ENCODE data around the gene GXYLT1.
A peak's percentile ranks its signal among the peaks of the same experiment; 100 is the strongest.
"Not testable (repeated sequence)": the region's sequence is repeated elsewhere in the genome, so short reads cannot be mapped to it uniquely, and the experiment has no call there.

The GXYLT1 gene, protein sequence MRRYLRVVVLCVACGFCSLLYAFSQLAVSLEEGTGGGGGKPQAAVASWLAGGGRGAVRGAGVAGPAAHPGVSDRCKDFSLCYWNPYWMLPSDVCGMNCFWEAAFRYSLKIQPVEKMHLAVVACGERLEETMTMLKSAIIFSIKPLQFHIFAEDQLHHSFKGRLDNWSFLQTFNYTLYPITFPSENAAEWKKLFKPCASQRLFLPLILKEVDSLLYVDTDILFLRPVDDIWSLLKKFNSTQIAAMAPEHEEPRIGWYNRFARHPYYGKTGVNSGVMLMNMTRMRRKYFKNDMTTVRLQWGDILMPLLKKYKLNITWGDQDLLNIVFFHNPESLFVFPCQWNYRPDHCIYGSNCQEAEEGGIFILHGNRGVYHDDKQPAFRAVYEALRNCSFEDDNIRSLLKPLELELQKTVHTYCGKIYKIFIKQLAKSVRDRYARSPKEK

DNA sequence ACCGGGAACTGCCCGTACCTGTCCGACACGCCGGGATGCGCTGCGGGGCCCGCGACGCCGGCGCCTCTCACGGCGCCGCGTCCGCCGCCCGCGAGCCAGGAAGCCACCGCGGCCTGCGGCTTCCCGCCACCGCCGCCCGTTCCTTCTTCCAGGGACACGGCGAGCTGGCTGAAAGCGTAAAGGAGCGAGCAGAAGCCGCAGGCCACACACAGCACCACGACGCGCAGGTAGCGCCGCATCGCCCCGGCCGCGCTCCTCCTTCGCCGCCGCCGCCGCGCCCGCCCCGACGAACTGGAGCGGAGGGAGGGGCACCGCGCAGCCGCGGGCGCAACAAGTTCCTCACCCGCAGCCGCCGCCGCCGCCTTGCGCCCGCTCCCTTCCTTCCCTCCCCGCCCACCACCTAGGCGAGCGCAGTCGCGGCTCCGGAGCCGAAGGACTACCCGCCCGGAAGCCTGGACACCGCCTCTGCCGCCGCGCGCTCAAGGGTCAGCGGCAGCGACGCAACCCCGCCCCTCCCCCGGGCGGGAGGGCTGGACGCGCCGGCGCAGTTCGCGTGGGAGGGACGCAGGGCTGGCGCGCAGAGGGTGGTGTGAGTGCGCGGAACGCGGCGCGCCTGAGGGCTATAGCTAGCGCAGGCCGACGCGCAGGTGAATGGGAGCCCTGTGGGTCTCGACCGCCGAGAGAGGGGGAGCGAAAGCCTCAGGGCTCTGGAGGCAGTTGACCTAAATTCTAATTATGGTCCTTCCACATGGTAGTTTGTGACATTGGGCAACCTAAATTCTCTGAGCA is at the start of gene GXYLT1:
Gene GXYLT1, minus strand, starts transcription at position 467 of the 789 bp plus-strand sequence. Its CDS starts 228 bp downstream, at position 239.
- DNase-seq: peak; percentile 54

DNA sequence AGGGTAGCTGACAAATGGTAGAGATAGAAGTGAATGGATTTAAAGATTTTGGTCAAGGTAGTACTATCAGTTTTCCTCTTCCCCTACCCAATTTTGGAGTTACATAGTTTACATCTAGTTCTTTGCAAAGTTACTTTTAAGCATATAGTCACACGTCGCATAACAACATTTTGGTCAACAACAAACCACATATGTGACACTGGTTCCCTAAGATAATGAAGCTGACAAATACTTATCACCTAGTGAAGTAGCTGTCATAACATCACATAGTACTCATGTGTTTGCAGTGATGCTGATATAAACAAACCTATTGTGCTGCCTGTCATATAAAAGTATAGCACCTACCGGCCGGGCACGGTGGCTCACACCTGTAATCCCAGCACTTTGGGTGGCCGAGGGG is 48.0 kb upstream of the GXYLT1 start:
- no peak for DNase-seq

DNA sequence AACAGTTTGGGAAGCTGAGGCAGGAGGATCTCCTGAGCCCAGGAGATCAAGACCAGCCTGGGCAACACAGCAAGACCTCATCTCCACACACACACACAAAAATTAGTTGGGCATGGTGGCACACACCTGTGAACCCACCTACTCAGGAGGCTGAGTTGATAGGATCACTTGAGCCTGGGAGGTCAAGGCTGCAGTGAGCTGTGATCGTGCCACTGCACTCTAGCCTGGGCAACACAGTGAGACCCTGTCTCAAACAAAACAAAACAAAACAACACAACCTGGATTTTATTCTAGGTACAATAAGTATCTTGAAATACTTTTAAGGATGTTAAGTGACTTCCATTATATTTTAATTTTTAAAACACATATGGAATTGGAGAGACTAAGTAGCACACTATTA is 47.6 kb upstream of the GXYLT1 start:
- DNase-seq: no peak

DNA sequence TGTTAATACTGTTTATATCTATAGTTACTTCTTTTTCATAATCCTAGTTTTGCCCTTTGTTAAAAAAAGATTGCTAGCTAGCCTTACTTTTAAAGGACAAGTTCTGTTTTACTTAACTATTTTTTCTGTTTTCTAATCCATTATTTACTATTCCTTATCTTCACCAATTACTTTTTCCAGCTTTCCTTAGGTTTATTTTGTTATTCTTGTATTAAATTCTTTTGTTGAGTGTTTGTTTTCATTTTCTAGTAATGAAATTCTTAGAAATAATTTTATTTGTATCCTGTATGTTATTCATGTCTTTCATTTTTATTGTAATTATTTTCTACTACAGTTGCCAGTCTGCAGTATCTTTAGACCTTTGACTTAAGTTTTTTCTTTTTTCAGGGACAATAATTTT is 45.7 kb upstream of the GXYLT1 start:
- no peak for DNase-seq

DNA sequence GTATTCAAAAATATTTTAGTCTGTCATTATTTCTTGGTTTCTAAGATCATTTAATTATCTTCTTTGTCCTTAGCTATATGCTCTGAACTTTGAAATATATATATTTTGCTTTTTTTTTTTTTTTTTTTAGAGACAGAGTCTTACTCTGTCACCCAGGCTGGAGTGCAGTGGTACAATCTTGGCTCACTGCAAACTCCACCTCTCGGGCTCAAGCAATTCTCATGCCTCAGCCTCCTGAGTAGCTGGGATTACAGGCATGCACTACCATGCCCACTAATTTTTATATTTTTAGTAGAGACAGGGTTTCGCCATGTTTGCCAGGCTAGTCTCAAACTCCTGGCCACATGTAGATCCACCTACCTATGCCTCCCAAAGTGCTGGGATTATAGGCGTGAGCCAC is 43.6 kb upstream of the GXYLT1 start:
- DNase-seq: not testable (repeated sequence)

DNA sequence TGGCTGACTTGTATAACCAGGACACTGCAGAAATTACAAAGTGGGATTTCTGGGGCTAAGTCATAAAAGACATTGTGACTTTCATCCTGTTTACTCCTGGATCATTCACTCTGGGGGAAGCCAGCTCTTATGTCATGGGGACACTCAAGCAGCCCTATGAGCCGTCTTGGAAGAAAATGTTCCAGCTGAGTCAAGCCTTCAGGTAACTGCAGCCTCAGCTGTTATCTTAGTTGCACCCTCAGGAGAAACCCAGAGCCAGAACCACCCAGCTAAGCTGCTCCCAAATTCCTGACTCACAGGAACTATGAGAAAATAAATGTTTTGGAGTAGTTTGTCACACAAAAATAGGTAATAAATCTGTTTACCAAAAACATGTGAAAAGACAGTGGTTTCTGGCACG is 43.1 kb upstream of the GXYLT1 start:
- no peak for DNase-seq

DNA sequence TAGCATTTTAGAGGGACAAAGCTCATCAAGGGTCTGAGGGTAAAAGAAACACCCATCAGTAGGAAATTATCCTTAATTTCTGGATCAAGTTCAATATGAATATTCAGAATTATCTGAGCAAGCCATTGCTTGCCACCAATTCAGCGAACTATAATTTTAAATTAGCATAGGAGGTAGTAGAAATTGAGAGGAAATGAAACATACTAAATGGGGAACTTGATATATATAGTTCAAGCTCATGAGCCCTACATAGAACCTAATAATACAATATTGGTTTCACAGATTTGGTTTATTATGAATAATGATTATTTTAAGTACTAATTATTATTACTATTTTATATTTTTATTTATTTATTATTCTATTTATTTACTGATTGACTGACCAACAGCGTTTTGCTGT is 42.1 kb upstream of the GXYLT1 start:
- no peak for DNase-seq

DNA sequence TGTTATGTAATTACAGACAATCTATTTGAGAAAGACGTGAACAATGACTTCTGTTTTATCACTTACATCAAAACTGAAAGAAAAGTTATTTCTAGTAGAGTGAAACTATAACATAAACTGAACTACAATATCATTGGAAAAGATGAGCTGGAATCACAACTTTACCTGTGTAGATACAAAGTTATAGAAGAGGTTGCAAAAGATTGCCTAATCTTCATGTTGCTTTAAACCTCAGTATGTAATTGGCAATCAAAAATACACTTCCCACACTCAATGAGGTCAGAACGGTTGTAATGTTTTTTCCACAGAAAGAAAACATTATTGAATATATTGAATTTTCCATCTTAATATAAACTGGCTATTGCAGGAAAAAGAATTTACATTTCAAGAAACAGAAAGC is 37.7 kb upstream of the GXYLT1 start:
- no peak for DNase-seq

DNA sequence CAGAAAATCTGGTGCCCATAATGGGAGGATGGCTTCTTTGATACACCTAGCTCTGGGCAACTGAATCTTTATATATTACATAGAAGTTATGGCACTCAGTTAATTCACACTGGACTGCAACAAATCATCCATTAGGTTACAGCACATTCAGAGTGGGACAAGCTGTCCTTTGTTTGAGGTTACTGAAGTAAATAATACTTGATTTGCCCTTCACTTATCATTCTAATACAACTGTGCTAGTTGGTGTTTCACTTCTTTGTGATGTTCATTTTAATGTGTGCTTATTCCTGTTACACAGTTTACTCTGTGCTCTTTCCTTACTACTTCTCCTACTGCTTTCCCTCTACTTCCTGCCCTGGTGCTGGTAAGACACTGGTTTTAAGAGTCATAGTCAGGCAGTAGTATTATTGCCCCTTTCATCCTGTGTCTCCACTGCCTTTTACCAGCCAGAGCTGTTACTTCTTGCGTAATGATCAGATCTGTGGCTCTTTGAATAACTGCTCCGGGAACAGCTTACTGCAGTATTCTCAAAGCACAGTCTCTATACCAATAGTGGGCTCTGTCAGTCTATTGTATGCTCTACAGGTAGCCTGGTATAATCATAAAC is 36.4 kb upstream of the GXYLT1 start:
- no peak for DNase-seq

DNA sequence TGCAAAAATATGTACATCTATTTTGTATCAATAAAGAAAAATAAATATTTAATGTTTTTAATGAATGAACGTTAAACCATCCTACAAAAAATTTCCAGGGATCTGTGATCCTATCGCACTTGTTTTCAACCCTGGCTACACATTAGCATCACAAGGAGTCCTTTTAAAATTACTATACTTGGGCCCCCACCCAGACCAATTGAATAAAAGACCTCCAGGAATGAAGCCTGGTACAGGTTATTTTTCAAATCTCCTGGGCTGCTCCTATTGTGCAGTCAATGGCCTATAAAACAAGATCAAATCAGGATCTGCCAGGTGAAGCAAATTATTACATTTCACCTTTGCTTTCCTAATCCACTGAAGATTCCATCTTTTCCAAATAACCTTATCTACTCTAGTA is 33.4 kb upstream of the GXYLT1 start:
- no peak for DNase-seq

DNA sequence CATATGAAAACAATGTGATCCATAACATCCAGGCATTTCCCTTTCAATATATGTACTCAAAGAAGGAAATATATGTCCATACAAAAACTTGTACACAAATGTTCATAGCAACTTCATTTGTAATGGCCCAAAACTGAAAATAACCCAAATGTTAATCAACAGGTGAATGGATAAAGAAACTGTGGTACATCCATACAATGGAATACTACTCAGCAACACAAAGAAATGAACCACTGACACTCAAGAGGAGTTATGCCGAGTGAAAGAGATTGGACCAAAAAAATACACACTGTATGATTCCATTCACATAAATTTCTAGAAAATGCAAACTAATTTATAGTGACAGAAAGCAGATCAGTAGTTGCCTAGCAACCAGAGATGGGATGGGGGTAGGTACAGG is 30.3 kb upstream of the GXYLT1 start:
- no peak for DNase-seq

DNA sequence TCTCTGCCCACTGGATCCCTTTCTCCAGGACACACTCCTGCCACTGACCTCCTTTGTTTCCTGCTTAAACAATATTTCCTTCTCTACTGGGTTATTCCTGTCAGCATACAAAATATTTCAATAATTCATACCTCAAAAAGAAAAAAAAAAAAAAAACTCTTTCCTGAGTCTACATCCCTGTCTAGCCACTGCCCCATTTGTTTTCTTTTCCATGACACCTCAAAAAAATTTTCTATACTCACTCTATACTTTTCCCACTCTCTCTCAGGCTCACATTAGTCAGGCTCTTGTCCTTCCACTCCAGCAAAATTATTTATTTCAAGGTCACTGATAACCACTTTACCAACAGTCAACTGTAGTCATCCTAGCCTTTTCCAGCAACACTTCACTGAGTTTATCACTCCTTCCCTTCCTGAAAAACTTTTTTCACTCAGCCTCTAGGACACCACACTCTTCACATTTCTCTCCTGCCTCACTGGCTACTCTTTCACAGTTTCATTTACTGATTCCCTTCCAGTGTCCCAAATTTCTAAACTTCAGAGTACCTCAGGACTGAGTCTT is 29.4 kb upstream of the GXYLT1 start:
- no peak for DNase-seq

DNA sequence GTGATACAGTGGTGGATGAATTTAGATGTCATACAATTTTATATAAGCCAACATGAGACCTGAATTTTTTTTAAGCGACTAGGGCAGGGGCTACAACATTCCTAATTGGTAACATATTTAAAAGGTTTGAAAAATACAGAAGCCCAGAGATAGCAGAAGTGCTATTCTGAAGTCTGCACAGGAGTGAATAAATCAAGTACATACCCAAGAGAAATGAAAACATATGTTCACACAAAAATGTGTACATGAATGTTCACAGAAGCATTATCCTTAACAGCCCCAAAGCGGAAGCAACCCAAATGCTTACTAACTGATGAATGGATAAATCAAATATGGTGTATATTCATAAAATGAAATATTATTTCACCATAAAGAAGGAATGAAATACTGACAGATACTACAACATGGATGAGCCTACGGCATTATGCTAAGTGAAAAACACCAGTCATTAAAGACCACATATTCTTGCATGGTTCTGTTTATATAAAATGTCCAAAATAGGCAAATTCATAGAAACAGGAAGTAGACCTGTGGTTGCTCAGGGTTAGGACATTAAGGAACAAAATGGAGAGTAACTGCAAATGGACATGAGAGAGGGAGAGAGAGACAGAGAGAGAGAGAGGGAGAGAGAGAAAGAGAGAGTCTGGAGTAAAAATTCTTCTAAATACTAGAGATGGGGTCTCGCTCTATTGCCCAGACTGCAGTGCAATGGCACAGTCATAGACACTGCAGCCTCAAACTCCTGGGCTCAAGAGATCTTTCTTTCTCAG is 28.0 kb upstream of the GXYLT1 start:
- DNase-seq: no peak

DNA sequence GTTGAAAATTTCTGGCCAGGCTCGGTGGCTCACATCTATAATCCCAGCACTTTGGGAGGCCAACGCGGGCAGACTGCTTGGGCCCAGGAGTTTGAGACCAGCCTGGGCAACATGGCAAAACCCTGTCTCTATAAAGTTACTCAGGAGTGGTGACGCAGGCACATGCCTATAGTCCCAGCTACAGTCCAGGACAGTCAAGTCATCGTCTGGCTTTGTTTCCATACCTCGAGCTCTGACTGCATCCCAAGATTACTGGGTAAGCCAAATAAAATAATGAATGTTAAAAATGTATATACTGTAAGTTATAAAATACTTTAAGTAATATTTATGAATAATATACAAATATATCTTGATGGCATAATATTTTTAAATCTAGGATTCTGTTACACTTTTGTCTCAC is 23.0 kb upstream of the GXYLT1 start:
- DNase-seq: no peak

DNA sequence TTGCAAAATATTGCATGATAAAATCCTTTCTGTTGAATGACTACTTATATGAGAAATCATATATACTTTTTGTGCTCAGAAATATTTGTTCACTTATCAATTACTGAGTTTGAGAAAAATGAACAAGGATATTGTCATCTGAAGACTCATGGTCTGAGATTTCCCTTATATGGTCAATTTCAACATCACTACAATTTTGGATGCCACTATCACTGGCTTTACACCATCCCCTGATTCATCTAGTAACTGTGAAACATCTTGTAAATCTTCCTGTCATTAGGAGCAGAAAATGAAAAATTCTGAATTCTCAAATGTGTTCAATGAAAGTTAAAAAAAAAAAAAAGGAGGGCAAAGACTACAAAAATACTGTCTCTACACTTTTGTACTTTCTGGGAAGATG is 21.8 kb upstream of the GXYLT1 start:
- DNase-seq: no peak

DNA sequence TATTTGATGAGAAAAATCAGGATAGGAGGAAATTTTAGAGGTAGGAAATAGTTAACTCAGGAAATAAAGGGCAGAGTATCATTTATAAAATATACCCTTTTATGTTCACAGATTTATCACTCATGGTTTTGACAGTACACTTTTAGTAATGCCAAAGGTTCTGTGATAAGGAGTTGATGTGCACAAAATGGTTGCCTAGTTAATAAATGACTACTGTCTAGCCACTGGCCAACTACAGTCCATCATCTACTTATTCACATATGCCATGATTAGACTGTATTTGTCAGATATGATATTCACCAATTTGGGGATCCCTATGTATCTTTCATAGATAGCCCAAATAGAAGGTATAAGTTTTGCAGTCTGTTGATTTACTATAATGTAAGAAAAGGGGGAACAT is 19.2 kb upstream of the GXYLT1 start:
- DNase-seq: no peak

DNA sequence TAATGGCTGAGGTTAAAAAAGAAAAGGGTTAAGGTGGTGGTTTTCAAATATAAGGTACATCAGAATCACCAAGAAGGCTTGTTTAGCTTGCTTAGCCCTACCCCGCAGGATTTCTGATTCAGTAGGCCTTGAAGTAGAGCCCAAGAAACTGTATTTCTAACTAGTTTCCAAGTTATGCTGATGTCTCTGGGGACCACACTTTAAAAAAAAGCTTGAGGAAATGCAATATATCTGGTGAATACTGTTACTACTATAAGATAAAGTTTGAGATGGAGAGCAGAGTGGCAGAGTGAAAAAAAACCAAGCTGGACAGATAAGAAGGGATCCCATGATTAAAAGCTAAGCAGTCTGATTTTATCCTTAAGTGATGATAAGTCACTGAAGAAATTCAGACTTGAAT is 18.3 kb upstream of the GXYLT1 start:
- DNase-seq: no peak

DNA sequence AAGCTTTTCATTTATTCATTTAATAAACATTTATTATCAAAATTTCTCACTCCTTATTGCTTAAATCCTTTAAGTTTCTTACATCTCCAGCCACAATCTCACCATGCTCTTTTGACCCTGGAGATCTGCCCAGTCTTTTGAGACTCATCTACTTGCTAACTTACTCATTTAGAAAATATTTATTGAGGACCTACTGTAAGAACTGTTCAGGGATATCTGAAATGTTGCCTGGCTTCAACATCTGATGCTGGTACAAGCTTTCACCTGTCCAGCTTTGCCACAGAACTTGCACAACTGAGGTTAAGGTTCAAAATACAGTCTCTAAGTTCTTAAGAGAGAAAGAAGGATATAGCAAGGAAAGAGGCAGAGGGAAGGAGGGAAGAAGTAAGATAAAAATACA is 17.5 kb upstream of the GXYLT1 start:
- DNase-seq: no peak

DNA sequence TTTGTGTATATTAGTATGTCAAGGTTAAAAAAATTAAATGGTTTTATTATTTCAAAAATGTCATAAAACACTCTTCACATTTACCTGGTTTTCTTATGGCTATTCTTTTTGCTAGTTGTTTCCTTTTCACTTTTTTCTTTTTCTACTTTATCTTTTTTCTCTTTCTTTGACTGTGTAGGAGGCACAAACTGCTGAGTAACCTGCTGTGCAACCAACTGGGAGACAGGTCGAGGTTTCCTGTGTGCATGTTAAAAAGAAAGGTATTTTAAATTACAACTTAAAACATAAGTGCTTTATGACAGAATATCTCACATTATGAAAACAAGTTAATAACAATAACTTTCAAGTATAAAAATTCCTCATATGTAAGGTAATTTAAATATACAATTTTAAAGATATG is 16.9 kb upstream of the GXYLT1 start:
- DNase-seq: no peak

DNA sequence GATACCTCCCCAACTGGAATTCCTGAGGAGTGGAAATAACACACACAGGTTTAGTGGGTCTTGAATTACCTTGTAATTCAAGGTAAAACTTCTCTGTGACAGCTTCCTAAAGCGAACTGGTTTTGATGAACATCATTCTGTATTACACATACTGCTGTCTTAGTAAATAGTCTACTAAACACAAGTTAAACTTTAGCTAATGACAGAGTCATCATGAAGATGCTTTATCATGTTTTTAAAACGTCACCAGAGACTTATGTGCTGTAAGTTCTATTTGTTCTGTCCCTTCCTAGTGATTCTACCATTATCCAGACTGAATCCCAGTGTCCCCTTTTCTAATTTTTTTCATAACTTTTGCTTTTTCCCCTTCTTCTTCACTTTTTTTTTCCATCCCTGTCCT is 11.6 kb upstream of the GXYLT1 start:
- no peak for DNase-seq

DNA sequence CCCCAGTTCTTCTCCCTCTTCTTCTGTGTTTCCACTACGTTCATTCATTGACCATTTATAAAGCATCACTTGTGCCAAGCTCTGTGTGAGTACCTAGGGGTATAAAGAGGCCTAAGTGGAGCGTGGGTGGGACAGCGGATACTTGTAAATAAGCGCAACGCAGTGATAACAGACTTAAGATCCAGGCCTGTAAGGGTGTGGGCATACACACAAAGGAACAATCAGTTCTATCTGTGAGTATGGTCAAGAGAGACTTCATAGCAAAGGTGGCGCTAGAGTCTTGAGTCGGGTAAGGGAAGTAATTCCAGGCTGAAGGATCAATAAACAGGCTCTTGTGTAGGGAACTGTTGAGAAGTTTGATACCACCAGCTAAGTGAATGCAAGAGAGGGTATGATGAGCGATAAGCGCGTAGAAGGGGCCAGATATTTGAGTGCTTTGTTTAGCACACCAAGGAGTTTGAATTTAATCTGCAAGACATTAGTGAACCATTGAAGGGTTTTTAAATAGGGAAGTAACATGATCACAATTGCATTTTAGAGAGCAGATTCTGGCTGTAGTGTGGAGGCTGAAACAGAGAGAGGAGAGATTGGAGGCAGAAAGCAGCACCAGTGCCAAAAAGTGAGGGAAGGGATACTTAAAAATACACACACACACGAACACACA is 1.0 kb upstream of the GXYLT1 start:
- DNase-seq: no peak

DNA sequence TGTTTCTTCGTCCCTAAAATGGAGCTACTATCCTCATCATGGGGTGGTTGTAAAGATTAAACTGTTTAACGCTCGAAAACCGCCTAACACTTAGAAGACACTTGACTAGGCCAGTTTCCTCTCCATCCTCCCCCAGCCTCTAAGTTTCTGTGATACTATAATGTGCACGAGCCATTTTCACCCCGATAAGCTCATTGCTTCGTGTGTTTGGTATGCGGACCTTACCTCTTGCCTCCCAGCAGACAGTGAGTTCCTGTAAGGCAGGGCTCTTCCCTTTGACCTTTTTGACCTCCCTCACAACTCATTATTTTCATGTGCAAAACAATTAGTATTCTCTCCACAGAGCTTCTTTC is 499 bp upstream of the GXYLT1 start:
- no peak for DNase-seq

DNA sequence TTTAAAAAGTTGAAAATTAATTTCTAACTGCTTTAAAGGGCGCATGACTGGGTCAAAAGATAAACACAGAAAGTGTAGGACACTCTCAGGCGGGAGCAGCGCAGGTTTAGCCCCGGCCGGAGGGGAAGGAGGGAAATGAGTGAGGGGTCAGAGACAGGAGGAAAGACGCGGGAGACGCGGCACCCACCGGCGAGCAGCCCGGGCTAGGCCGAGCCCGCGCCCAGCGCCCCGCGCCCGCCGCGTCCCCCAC is 591 bp downstream of the GXYLT1 start:
- DNase-seq: no peak

Data from DMS 273 treated with DMSO at 0.1 percent for 48 hours (cell line).